Peyer's patch (tissue), 4 donors: ENCODE results near the gene LCN10.

Experiments used
- POLR2A ChIP-seq, 2 donors: fragments of 450-650 bp; IDR thresholded peaks; one replicate each; pipeline ENCODE4 v1.5.1; 2017; ENCODE audit warnings: antibody characterized with exemption in 2 of 2, mild to moderate bottlenecking in 2 of 2, moderate library complexity in 2 of 2
- TF ChIP-seq, protein P1 (sequence below), 6 experiments: fragments of 450-650 bp in 4 of 6; fragments of 200-600 bp in 2 of 6; sonication (generic) in 1 of 6; IDR thresholded peaks; one replicate each; pipeline ENCODE4 v1.5.1; 2017 to 2019; ENCODE audit warnings: antibody characterized with exemption in 6 of 6, mild to moderate bottlenecking in 3 of 6, moderate library complexity in 1 of 6

DNA sequence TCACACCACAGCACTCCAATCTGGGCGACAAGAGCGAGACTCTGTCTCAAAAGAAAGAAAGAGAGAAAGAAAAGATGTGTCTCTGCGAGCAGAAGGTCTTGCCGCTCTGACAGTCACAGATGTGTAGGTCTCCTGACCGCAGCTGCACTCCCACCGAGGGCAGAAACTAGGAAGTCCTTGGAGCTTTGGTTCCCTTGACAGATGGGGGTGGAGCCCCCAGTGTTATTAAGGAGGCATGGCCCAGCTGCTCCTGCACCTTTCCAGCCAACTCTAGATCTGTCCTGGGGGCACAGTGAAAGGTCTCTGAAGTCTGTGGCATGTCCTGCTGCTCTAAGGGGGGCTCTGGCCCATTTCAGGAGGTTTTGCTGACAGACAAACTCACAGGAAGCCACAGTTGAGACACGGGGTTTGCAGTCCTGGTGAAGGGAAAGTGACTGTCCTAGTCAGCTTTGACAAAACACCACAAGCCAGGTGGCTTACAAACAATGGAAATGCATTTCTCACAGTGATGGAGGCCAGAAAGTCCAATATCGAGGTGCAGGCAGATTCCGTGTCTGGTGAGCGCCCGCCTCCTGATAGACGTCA is 39.4 kb downstream of the LCN10 start:
- TF ChIP-seq, protein P1, sequence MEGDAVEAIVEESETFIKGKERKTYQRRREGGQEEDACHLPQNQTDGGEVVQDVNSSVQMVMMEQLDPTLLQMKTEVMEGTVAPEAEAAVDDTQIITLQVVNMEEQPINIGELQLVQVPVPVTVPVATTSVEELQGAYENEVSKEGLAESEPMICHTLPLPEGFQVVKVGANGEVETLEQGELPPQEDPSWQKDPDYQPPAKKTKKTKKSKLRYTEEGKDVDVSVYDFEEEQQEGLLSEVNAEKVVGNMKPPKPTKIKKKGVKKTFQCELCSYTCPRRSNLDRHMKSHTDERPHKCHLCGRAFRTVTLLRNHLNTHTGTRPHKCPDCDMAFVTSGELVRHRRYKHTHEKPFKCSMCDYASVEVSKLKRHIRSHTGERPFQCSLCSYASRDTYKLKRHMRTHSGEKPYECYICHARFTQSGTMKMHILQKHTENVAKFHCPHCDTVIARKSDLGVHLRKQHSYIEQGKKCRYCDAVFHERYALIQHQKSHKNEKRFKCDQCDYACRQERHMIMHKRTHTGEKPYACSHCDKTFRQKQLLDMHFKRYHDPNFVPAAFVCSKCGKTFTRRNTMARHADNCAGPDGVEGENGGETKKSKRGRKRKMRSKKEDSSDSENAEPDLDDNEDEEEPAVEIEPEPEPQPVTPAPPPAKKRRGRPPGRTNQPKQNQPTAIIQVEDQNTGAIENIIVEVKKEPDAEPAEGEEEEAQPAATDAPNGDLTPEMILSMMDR (IDR thresholded peaks at IDR 0.05): no peak
- TF ChIP-seq POLR2A (IDR thresholded peaks at IDR 0.05): no peak
